T-helper 1 cell treated with Interleukin-12 subunit alpha and Interleukin-12 subunit beta and Interleukin-4 antibody, amounts not matched to agents 30 μg/mL and 1 μg/mL, for 36 hours (primary cell): Measurements from ENCODE around the gene PRR7.
A peak's percentile ranks its signal among the peaks of the same experiment; 100 is the strongest.

Experiments used
- H3K27ac Mint-ChIP-seq: one replicate; pipeline ENCODE4 v1.8.0; 2021; ENCODE audit warnings: mild to moderate bottlenecking, mixed read lengths
- H3K27me3 Mint-ChIP-seq: one replicate; pipeline ENCODE4 v1.8.0; 2021; ENCODE audit warnings: low read depth, mixed read lengths
- H3K36me3 Mint-ChIP-seq: one replicate; pipeline ENCODE4 v1.8.0; 2021; ENCODE audit warnings: low read depth, mixed read lengths
- H3K4me1 Mint-ChIP-seq: one replicate; pipeline ENCODE4 v1.8.0; 2021; ENCODE audit warnings: low read depth, mixed read lengths
- H3K4me3 Mint-ChIP-seq: one replicate; pipeline ENCODE4 v1.8.0; 2021; ENCODE audit warnings: mild to moderate bottlenecking, moderate library complexity, mixed read lengths
- H3K9me3 Mint-ChIP-seq: one replicate; pipeline ENCODE4 v1.8.0; 2021; ENCODE audit warnings: mixed read lengths

PRR7 gene

DNA sequence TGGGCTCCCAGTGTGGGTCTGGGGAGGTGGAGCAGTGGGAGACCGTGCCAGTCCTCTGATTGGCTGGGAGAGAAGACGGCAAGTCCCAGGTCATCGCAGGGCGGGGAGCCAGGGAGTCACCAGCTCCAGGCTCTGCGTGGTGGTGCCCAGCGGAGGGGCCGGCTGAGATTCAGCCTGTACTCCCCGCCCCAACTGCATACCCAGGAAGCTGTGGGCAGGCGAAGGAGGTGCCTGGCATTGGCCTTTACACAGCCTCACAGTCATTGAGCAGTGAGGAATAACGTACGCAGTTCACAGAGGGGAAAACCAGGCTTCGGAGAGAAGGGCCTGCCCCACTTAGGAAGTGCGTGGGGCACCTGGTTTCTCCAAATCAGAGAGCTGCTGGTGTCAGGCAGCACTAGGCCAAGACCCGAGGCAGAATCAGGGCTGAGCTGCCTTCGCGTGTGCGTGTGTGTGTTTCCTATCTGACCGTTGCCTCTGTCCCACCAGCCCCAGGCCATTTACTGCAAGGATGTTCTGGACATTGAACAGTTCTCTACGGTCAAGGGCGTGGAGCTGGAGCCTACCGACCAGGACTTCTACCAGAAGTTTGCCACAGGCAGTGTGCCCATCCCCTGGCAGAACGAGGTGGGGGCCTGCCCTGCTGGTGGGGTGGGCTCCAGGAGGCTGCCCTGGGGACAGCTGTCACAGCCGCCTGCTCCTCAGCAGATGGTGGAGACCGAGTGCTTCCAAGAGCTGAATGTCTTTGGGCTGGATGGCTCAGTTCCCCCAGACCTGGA lies 6.2 kb upstream of the PRR7 start:
- no peaks in the 10 kb centered on the region for H3K27me3 Mint-ChIP-seq
- H3K27ac Mint-ChIP-seq, result no peak overlapping the region

GRCh38 chr5:177440990-177441780 lies 5.4 kb upstream of the PRR7 start:
- Mint-ChIP-seq H3K27me3 (no peaks in the 10 kb centered on the region), H3K4me1 (peaks cover 35% of the 10 kb centered on the region), H3K36me3 (peaks cover 39% of the 10 kb centered on the region), H3K27ac (peak overlapping the region; percentile 15), H3K4me3 (no peak overlapping the region), H3K9me3 (no peaks in the 10 kb centered on the region)

More for the DNA sequence above, 6.2 kb upstream of the PRR7 start:
- Mint-ChIP-seq H3K4me3 (no peak overlapping the region), H3K36me3 (peaks cover 39% of the 10 kb centered on the region), H3K4me1 (peaks cover 28% of the 10 kb centered on the region), H3K9me3 (no peaks in the 10 kb centered on the region)

GRCh38 chr5:177442066-177442826 lies 4.4 kb upstream of the PRR7 start:
- no peaks in the 10 kb centered on the region for H3K9me3 Mint-ChIP-seq
- no peak overlapping the region for H3K27ac Mint-ChIP-seq
- no peaks in the 10 kb centered on the region for H3K27me3 Mint-ChIP-seq
- peaks cover 33% of the 10 kb centered on the region for H3K36me3 Mint-ChIP-seq
- H3K4me3 Mint-ChIP-seq, result no peak overlapping the region
- H3K4me1 Mint-ChIP-seq, result peaks cover 33% of the 10 kb centered on the region

GRCh38 chr5:177443144-177443983 lies 3.2 kb upstream of the PRR7 start:
- H3K9me3 Mint-ChIP-seq, result no peaks in the 10 kb centered on the region
- H3K4me1 Mint-ChIP-seq, result peaks cover 33% of the 10 kb centered on the region
- H3K36me3 Mint-ChIP-seq, result peaks cover 23% of the 10 kb centered on the region
- H3K4me3 Mint-ChIP-seq, result no peak overlapping the region
- peaks cover 7% of the 10 kb centered on the region for H3K27me3 Mint-ChIP-seq
- H3K27ac Mint-ChIP-seq, result no peak overlapping the region

DNA sequence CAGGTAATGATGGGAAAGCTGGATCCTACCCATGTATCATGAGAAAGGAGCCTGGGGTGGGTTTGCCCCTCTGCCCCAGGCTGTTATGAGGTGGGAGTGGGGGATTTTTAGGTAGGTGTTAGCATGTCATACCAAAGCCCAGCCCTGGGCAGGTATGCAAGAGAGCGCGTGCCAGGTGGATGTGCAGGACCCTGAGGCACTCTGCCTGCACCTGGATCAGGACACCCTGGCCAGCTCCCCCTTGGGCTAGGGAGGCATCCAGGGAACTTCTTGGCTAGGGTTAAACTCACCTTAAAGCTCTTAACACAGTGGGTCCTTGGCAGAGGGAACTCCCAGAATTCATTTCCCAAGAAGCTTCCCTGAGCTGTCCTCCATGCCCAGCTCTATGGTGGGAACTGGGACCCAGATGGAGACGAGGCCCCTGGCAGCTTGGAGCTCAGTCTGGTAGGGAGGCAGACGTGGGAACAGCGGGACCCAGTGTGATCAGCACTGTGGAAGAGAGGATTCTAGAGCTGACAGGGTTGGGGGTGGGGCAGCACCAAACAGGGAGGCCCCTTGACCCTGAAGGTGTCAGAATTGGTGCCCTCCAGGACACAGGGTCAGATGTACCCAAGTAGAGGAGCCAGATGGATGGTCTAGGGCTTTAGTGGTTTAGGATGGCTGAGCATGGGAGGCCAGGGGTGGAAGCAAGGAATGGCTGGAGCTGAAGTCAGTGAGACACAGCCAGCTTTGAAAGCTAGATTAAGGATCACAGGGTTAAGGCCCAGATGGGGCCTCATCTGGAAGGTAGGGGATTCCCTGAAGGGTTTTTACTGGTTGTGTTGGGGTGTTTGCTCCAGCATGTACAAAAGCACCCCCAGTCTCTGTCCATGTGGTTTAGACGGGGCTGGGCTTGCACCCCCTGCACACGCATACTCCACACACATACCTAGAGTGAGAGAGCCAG lies 2.2 kb upstream of the PRR7 start:
- peak overlapping the region; percentile 66 for H3K4me3 Mint-ChIP-seq
- peaks cover 20% of the 10 kb centered on the region for H3K36me3 Mint-ChIP-seq
- peaks cover 36% of the 10 kb centered on the region for H3K4me1 Mint-ChIP-seq
- H3K27me3 Mint-ChIP-seq, result peaks cover 15% of the 10 kb centered on the region
- H3K9me3 Mint-ChIP-seq, result no peaks in the 10 kb centered on the region
- H3K27ac Mint-ChIP-seq, result peak overlapping the region; percentile 87

GRCh38 chr5:177445052-177445916 lies 1.3 kb upstream of the PRR7 start:
- no peaks in the 10 kb centered on the region for H3K9me3 Mint-ChIP-seq
- peaks cover 14% of the 10 kb centered on the region for H3K36me3 Mint-ChIP-seq
- peaks cover 34% of the 10 kb centered on the region for H3K4me1 Mint-ChIP-seq
- H3K27ac Mint-ChIP-seq, result peak overlapping the region; percentile 87
- H3K27me3 Mint-ChIP-seq, result peaks cover 15% of the 10 kb centered on the region
- H3K4me3 Mint-ChIP-seq, result peak overlapping the region; percentile 78

GRCh38 chr5:177445917-177446199 lies 756 bp upstream of the PRR7 start:
- peaks cover 18% of the 10 kb centered on the region for H3K27me3 Mint-ChIP-seq
- H3K4me1 Mint-ChIP-seq, result peaks cover 34% of the 10 kb centered on the region
- H3K36me3 Mint-ChIP-seq, result peaks cover 14% of the 10 kb centered on the region
- H3K9me3 Mint-ChIP-seq, result no peaks in the 10 kb centered on the region
- peak overlapping the region; percentile 78 for H3K4me3 Mint-ChIP-seq
- H3K27ac Mint-ChIP-seq, result peak overlapping the region; percentile 87

DNA sequence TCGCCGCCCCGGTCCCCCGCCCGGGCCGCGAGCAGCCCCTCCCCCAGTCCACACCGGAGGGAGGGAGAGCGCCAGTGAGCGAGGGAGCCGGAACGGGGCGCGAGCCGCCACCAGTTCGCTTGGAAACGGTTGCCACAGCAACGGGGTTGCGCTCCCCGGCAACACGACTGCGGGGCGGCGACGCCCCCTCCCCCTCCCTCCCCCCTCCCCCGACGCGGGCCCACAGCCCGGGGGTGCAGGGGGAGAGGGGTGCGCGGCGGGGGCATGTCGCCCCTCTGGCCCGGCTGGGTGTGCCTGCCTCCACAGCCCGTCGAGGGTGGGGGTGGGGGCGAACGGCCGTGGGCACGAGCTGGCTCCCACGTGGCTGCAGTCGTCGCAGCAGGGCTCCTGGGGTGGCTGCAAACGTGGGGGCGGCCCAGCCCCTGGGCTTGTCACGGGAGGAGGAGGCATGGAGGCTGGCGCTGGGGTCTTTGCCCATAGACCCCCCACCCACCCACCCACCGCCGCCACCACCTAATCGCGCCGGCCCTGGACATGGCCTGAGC lies 524 bp downstream of the PRR7 start:
- H3K4me3 Mint-ChIP-seq, result no peak overlapping the region
- peaks cover 24% of the 10 kb centered on the region for H3K27me3 Mint-ChIP-seq
- no peaks in the 10 kb centered on the region for H3K9me3 Mint-ChIP-seq
- no peak overlapping the region for H3K27ac Mint-ChIP-seq
- peaks cover 34% of the 10 kb centered on the region for H3K4me1 Mint-ChIP-seq
- peaks cover 8% of the 10 kb centered on the region for H3K36me3 Mint-ChIP-seq

DNA sequence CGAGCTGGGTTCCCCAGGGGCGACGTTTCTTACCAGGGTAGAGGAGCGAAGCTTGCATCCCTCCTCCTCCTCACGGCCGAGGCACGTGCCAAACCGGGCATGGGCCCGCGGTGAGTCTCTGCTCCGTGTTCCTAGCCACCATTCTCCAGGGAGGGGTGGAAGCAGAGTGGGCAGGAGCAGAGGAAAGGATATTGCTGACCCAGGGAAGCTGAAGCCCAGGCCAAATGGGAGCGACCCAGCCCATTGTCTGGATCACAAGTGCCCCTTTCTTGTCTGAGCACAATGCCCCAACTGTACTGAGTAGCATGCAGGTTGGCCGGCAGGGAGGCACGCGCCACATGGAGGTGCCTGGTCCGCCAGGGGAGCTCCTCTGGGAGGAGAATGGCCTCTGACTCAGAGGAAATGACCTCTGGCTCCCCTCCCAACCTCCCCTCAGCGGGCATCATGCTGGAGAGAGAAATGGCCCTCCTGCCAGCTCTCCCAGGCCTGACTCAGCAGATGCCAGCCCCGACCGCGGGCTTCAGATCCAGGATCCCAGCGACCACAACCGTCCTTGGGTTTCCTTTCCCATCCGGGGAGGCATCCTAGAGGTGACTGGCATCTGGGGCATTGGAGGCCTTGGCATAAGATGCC lies 1.1 kb downstream of the PRR7 start:
- Mint-ChIP-seq H3K4me3 (peak overlapping the region; percentile 51), H3K36me3 (peaks cover 4% of the 10 kb centered on the region), H3K27me3 (peaks cover 26% of the 10 kb centered on the region), H3K9me3 (no peaks in the 10 kb centered on the region), H3K27ac (peak overlapping the region; percentile 41), H3K4me1 (peaks cover 34% of the 10 kb centered on the region)

DNA sequence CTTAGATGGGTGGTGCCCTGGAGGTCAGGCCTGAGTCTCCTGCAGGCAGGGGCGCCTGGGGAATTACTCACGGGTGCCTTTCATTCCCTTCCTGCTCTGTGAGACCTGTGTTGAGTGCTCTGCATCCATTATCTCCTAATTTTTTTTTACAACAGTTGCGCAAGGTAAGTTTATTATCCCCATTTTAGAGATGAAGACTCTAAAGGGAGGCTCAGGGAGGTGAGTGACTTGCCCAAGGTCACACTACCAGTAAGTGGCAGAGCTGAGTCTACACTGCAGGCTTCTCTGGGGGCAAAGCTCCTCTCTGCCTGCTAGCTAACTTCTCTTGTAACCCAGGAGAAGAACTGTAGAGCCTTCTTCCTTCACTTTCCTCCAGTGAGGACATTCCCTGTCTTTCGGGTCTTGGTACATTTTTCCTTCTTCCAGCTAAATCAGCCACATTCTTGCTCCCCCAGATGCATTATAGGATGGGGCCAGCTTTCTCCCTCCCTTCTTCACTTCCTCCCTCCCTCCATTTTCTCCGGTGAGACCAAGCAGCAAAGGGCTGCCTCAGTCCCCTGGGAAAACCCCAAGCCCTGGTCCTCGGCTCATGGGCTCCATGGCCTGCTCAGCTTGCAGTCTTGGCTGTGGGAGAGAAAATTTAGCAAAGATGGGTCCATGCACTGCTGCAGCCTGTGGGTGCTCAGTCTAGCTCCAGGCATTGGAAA lies 1.8 kb downstream of the PRR7 start:
- peak overlapping the region; percentile 45 for H3K27ac Mint-ChIP-seq
- no peaks in the 10 kb centered on the region for H3K9me3 Mint-ChIP-seq
- H3K4me3 Mint-ChIP-seq, result peak overlapping the region; percentile 73
- peaks cover 2% of the 10 kb centered on the region for H3K36me3 Mint-ChIP-seq
- peaks cover 33% of the 10 kb centered on the region for H3K27me3 Mint-ChIP-seq
- H3K4me1 Mint-ChIP-seq, result peaks cover 32% of the 10 kb centered on the region

GRCh38 chr5:177449140-177450061 lies 2.8 kb downstream of the PRR7 start:
- Mint-ChIP-seq H3K4me3 (no peak overlapping the region), H3K27me3 (peaks cover 38% of the 10 kb centered on the region), H3K36me3 (no peaks in the 10 kb centered on the region), H3K27ac (no peak overlapping the region), H3K4me1 (peaks cover 26% of the 10 kb centered on the region), H3K9me3 (no peaks in the 10 kb centered on the region)
